Superior temporal gyrus (tissue), 1 donor: Measurements from ENCODE around the gene YTHDC2.

Source experiments
- DNase-seq: peaks from one replicate; pipeline ENCODE4 v3.0.0-alpha.2; 2016; ENCODE audit errors: extremely low spot score

The YTHDC2 gene

GRCh38 chr5:113519412-113519811 lies 5.9 kb downstream of the YTHDC2 start:
- no peak for DNase-seq

GRCh38 chr5:113520429-113520828 lies 6.9 kb downstream of the YTHDC2 start:
- DNase-seq, result no peak

GRCh38 chr5:113520899-113521298 lies 7.4 kb downstream of the YTHDC2 start:
- DNase-seq, result no peak

GRCh38 chr5:113523168-113523567 lies 9.7 kb downstream of the YTHDC2 start:
- DNase-seq, result no peak

GRCh38 chr5:113524927-113525326 lies 11.4 kb downstream of the YTHDC2 start:
- no peak for DNase-seq

- no peak for DNase-seq
Observed at GRCh38 chr5:113526421-113526820, 12.9 kb downstream of the YTHDC2 start.

- no peak for DNase-seq
Observed at GRCh38 chr5:113527746-113528145, 14.3 kb downstream of the YTHDC2 start.

GRCh38 chr5:113531481-113532159 lies 18.1 kb downstream of the YTHDC2 start:
- no peak for DNase-seq

- DNase-seq, result no peak
Observed at GRCh38 chr5:113538313-113538712, 24.8 kb downstream of the YTHDC2 start.

- DNase-seq, result no peak
Observed at GRCh38 chr5:113546703-113547183, 33.2 kb downstream of the YTHDC2 start.

GRCh38 chr5:113548396-113548795 lies 34.9 kb downstream of the YTHDC2 start:
- DNase-seq, result no peak

GRCh38 chr5:113552137-113552536 lies 38.6 kb downstream of the YTHDC2 start:
- no peak for DNase-seq

- no peak for DNase-seq
Observed at GRCh38 chr5:113552620-113553019, 39.1 kb downstream of the YTHDC2 start.

GRCh38 chr5:113562828-113563400 lies 49.4 kb downstream of the YTHDC2 start:
- DNase-seq, result peak; percentile 40

- DNase-seq, result no peak
Observed at GRCh38 chr5:113569396-113569795, 55.9 kb downstream of the YTHDC2 start.

GRCh38 chr5:113572716-113573115 lies 59.2 kb downstream of the YTHDC2 start:
- no peak for DNase-seq

GRCh38 chr5:113574417-113574816 lies 60.9 kb downstream of the YTHDC2 start:
- DNase-seq, result no peak

- no peak for DNase-seq
Observed at GRCh38 chr5:113575074-113575473, 61.6 kb downstream of the YTHDC2 start.

- DNase-seq, result no peak
Observed at GRCh38 chr5:113578091-113578490, 64.6 kb downstream of the YTHDC2 start.

GRCh38 chr5:113581388-113581787 lies 67.9 kb downstream of the YTHDC2 start:
- no peak for DNase-seq

- no peak for DNase-seq
Observed at GRCh38 chr5:113598150-113598549, 84.7 kb downstream of the YTHDC2 start.

GRCh38 chr5:113598926-113599325 lies 85.4 kb downstream of the YTHDC2 start:
- DNase-seq, result no peak

GRCh38 chr5:113600255-113600905 lies 86.9 kb downstream of the YTHDC2 start:
- no peak for DNase-seq
